Pancreas (tissue), 10 donors: Measurements from ENCODE around the gene PLCXD1. TPM values are rescaled to one million over a fixed set of nuclear protein-coding genes. Genes with fewer than 3 reads are reported as not detected.

ENCODE experiments used
- ATAC-seq, 4 donors: fragments of 200-7000 bp; cut with Tn5 transposase; one replicate each; pipeline versions ENCODE4 v1.8.0 to v1.9.1; 2020; ENCODE audit warnings: mild to moderate bottlenecking in 4 of 4, moderate library complexity in 4 of 4
- DNase-seq, 6 donors: peaks; one replicate each; pipeline ENCODE4 v3.0.0-alpha.2; 2020
- FAIRE-seq: peaks from 2 replicates; lab custom pipeline; 2012; peaks lifted over from hg19 to GRCh38; lab: Jason Lieb, UNC
- H3K27ac ChIP-seq, 4 donors: fragments of 200-600 bp; sonication (generic); 1 replicate in 3 of 4; 2 replicates in 1 of 4; pipeline versions ENCODE4 v1.5.0 to v1.8.0; 2020
- H3K27me3 ChIP-seq, 4 donors: fragments of 200-600 bp; one replicate each; pipeline ENCODE4 v1.8.0; 2021
- H3K36me3 ChIP-seq, 3 donors: fragments of 200-600 bp; sonication (generic) in 1 of 3; one replicate each; pipeline versions ENCODE4 v1.5.0 to v1.8.0; 2020 to 2021
- H3K4me1 ChIP-seq, 3 donors: fragments of 200-600 bp; one replicate each; pipeline ENCODE4 v1.8.0; 2021
- H3K4me3 ChIP-seq, 4 donors: fragments of 200-600 bp; sonication (generic) in 2 of 4; one replicate each; pipeline versions ENCODE4 v1.5.0 to v1.8.0; 2020 to 2021
- H3K9me3 ChIP-seq, 4 donors: fragments of 200-600 bp; one replicate each; pipeline ENCODE4 v1.8.0; 2021
- CTCF ChIP-seq, 4 donors: fragments of 200-600 bp; sonication (generic) in 3 of 4; IDR thresholded peaks; one replicate each; pipeline versions ENCODE4 v1.5.0 to v1.8.0; 2021; ENCODE audit warnings: antibody characterized with exemption in 4 of 4
- WGBS, 2 donors: extraction: QIAGEN DNeasy Blood & Tissue Kit; methylation state at CpG; one replicate each; pipeline ENCODE4 v1.1.7; 2013; 5-methylcytosine and 5-hydroxymethylcytosine counted together
- intact Hi-C, 3 donors: fragments of 100-400 bp; cut with DNase I; formaldehyde crosslinking; loops; one replicate each; pipeline versions ENCODE4 v1.11.1 to v1.14.2; 2022
- polyA plus RNA-seq, 2 donors: library from polyadenylated mRNA; stranded (reverse); fragments of 200-250 nt; gene quantifications; one replicate each; pipeline ENCODE4 v1.2.3, GENCODE V29; 2013
- total RNA-seq, 6 donors: library from RNA; stranded (reverse); fragmentation: NEBNext Ultra II Directional in 4 of 6; extraction: Animal tissue kit (Norgen Biotek cat#: 25700) in 4 of 6; gene quantifications; one replicate each; pipeline versions ENCODE4 v1.2.1 to v1.2.4, GENCODE V29; 2021 to 2023
- donor health status: healthy with polysubstance abuse.
- donor health status: DM: no; HTN: no; CAD: no; lungs with moderate emphysema.
- donor health status: DM: no; HTN: no; CAD: no.
- donor health status: control.
- donor health status: control.
- donor health status: Bipolar disorder and iron deficiency.
- donor health status: DM: yes; HTN: yes; CAD: no.
- donor health status: DM: no; HTN: no; CAD: no.
- donor health status: DM: no; HTN: no; CAD: no.
- donor health status: DM: yes; HTN: yes; CAD: no.

Gene PLCXD1
- total and polyA plus RNA-seq, 8 donors = 3.5 to 17.8 (median 6.1) TPM

GRCh38 chrX:252244-252956 is 28.8 kb upstream of the PLCXD1 start:
- H3K36me3 ChIP-seq = no peaks in the 10 kb centered on the region
- no peaks in the 10 kb centered on the region for H3K9me3 ChIP-seq
- no peaks in the 10 kb centered on the region for H3K27me3 ChIP-seq
- 60 to 68% methylated on average over 12 of the region's 12 CpGs for WGBS, 2 donors
- DNase-seq (no peak), FAIRE-seq (no peak), ATAC-seq (no peak)
- TF ChIP-seq CTCF (IDR thresholded peaks at IDR 0.05) = no peak
- H3K27ac ChIP-seq = no peak overlapping the region
- intact Hi-C loops = no loop called here
- H3K4me3 ChIP-seq = no peak overlapping the region
- no peaks in the 10 kb centered on the region for H3K4me1 ChIP-seq

- Histone ChIP-seq H3K4me1 (no peaks in the 10 kb centered on the region), H3K9me3 (no peaks in the 10 kb centered on the region), H3K36me3 (no peaks in the 10 kb centered on the region), H3K27ac (no peak overlapping the region), H3K4me3 (no peak overlapping the region), H3K27me3 (no peaks in the 10 kb centered on the region)
- DNase-seq (peak in 1 of 6 donors; percentile 1), ATAC-seq (no peak), FAIRE-seq (no peak)
- no peak for TF ChIP-seq CTCF (IDR thresholded peaks at IDR 0.05)
- WGBS, 2 donors = 70 to 95% methylated on average over 3 of the region's 3 CpGs
- intact Hi-C loops = no loop called here
Measured at GRCh38 chrX:252957-253291, 28.3 kb upstream of the PLCXD1 start.

GRCh38 chrX:253451-254297 is 27.5 kb upstream of the PLCXD1 start:
- no peaks in the 10 kb centered on the region for H3K27me3 ChIP-seq
- DNase-seq = peak in 2 of 6 donors; percentile 50 to 54
- H3K4me1 ChIP-seq = no peaks in the 10 kb centered on the region
- no peaks in the 10 kb centered on the region for H3K9me3 ChIP-seq
- H3K36me3 ChIP-seq = no peaks in the 10 kb centered on the region
- no peak for ATAC-seq
- 84 to 87% methylated on average over 42 to 44 of the region's 44 CpGs for WGBS, 2 donors
- H3K4me3 ChIP-seq = no peak overlapping the region
- FAIRE-seq = no peak
- no peak overlapping the region for H3K27ac ChIP-seq
- no peak for TF ChIP-seq CTCF (IDR thresholded peaks at IDR 0.05)
- intact Hi-C loops = no loop called here

- Histone ChIP-seq H3K4me3 (no peak overlapping the region), H3K27ac (no peak overlapping the region), H3K9me3 (no peaks in the 10 kb centered on the region), H3K36me3 (no peaks in the 10 kb centered on the region), H3K4me1 (no peaks in the 10 kb centered on the region), H3K27me3 (no peaks in the 10 kb centered on the region)
- TF ChIP-seq CTCF (IDR thresholded peaks at IDR 0.05) = no peak
- ATAC-seq (no peak), DNase-seq (peak in 2 of 6 donors; percentile 52 to 69), FAIRE-seq (no peak)
- intact Hi-C loops = no loop called here
- WGBS, 2 donors = 89 to 94% methylated on average over 27 of the region's 27 CpGs
Measured at GRCh38 chrX:254630-255215, 26.5 kb upstream of the PLCXD1 start.
